ENCODE results near the gene C19orf12.

- TF ChIP-seq POLR2A (IDR thresholded peaks at IDR 0.05; ENCODE audit: low read depth) (no peak), POLR2AphosphoS5 (IDR thresholded peaks at IDR 0.05) (no peak)
Observed at GRCh38 chr19:29764361-29764760, 49.3 kb upstream of the C19orf12 start.

Data from esophagus muscularis mucosa (tissue), 2 donors.